ENCODE data around the gene NOL3. TPM values are rescaled to one million over a fixed set of nuclear protein-coding genes. Genes with fewer than 3 reads are reported as not detected.
A peak's percentile ranks its signal among the peaks of the same experiment; 100 is the strongest.

Gene NOL3
- total and polyA plus RNA-seq, 2 of the 13 experiments (the other 11 are each of a cell fraction or from before 2014, with no cell fraction given): 5.7 to 20.5 TPM

DNA sequence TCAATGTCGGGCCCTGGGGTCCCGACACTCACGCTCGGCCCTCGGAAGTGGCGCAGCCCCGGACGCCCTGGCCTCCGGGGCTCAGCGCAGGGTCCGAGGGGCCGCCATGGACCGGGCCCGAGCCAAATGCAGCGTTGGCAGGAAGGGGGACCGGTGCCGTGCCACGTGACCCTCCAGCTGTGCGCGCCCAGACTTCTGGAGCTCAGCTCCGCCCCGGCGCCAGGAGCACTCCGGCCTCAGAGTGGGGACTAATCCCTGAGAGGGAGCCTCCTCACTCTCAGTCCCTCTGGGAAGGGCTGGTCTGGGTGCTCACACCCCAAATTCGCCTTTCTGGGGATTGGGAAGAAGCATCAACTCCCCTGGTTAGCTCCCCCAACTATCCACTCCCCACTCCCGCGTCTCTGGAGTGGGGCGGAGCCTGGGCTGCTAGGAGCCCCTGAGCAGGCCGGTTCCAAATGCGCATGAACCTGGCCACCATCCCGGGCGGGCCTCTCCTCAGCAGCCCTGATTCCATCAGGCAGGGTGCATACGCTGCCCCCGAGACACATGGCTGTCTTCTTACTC lies 19.4 kb upstream of the NOL3 start, which contains the start of gene B3GNT9 (continued):
- TF ChIP-seq ATM (IDR thresholded peaks at IDR 0.05; ENCODE audit: borderline replicate concordance) (no peak), KMT2B (CRISPR knock-in tag; IDR thresholded peaks at IDR 0.05) (no peak; the same call in 1 of the 2 replicates), TGIF2 (CRISPR knock-in tag; IDR thresholded peaks at IDR 0.05) (peak; percentile 41; the same call in 1 of the 2 replicates), SSRP1 (CRISPR knock-in tag; IDR thresholded peaks at IDR 0.05) (no peak), MAFK (conservative IDR thresholded peaks at IDR 0.05 in 1 of 2, IDR thresholded peaks at IDR 0.05 in 1 of 2; ENCODE audit: low read length in 2 of 2) (no peak), ZNF282 (IDR thresholded peaks at IDR 0.05; ENCODE audit: partially characterized antibody) (no peak), ZNF468 (CRISPR knock-in tag; IDR thresholded peaks at IDR 0.05) (no peak), PLRG1 (conservative IDR thresholded peaks at IDR 0.05) (no peak), ZFYVE20 (CRISPR knock-in tag; IDR thresholded peaks at IDR 0.05; ENCODE audit: borderline replicate concordance, low read depth) (0 out of 2 replicates have a peak, but pooled peaks have one; percentile 32), REXO4 (CRISPR knock-in tag; IDR thresholded peaks at IDR 0.05; ENCODE audit: borderline replicate concordance) (no peak), SMAD1 (CRISPR knock-in tag; IDR thresholded peaks at IDR 0.05; ENCODE audit: borderline replicate concordance, low read depth) (peak; percentile 68; the same call in 1 of the 2 replicates), RFX1 (IDR thresholded peaks at IDR 0.05) (no peak)
- TF ChIP-seq, protein P1, sequence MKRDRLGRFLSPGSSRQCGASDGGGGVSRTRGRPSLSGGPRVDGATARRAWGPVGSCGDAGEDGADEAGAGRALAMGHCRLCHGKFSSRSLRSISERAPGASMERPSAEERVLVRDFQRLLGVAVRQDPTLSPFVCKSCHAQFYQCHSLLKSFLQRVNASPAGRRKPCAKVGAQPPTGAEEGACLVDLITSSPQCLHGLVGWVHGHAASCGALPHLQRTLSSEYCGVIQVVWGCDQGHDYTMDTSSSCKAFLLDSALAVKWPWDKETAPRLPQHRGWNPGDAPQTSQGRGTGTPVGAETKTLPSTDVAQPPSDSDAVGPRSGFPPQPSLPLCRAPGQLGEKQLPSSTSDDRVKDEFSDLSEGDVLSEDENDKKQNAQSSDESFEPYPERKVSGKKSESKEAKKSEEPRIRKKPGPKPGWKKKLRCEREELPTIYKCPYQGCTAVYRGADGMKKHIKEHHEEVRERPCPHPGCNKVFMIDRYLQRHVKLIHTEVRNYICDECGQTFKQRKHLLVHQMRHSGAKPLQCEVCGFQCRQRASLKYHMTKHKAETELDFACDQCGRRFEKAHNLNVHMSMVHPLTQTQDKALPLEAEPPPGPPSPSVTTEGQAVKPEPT (CRISPR knock-in tag; IDR thresholded peaks at IDR 0.05; ENCODE audit: low read depth): peak; percentile 73; the same call in 1 of the 2 replicates
- TF ChIP-seq, protein P2, sequence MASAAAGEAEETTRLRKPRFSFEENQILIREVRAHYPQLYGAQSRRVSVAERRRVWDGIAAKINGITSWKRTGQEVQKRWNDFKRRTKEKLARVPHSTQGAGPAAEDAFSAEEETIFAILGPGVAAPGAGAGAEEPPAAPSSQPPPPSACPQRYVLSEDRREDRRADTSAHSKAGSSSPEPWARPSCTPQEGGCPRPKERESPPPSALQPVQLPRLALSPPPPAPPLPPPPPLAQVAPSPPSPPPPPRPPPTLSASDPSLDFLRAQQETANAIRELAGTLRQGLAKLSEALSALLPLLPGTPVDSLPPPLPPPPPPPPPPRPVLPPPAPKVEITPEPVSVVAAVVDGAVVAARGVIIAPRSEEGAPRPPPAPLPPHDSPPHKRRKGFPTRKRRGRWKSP (CRISPR knock-in tag; IDR thresholded peaks at IDR 0.05): no peak
- TF ChIP-seq, protein P3, sequence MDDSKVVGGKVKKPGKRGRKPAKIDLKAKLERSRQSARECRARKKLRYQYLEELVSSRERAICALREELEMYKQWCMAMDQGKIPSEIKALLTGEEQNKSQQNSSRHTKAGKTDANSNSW (CRISPR knock-in tag; IDR thresholded peaks at IDR 0.05; ENCODE audit: borderline replicate concordance): no peak
- TF ChIP-seq, protein P4, sequence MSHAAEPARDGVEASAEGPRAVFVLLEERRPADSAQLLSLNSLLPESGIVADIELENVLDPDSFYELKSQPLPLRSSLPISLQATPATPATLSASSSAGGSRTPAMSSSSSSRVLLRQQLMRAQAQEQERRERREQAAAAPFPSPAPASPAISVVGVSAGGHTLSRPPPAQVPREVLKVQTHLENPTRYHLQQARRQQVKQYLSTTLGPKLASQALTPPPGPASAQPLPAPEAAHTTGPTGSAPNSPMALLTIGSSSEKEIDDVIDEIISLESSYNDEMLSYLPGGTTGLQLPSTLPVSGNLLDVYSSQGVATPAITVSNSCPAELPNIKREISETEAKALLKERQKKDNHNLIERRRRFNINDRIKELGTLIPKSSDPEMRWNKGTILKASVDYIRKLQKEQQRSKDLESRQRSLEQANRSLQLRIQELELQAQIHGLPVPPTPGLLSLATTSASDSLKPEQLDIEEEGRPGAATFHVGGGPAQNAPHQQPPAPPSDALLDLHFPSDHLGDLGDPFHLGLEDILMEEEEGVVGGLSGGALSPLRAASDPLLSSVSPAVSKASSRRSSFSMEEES (CRISPR knock-in tag; IDR thresholded peaks at IDR 0.05): peak; percentile 68
- TF ChIP-seq, protein P5, sequence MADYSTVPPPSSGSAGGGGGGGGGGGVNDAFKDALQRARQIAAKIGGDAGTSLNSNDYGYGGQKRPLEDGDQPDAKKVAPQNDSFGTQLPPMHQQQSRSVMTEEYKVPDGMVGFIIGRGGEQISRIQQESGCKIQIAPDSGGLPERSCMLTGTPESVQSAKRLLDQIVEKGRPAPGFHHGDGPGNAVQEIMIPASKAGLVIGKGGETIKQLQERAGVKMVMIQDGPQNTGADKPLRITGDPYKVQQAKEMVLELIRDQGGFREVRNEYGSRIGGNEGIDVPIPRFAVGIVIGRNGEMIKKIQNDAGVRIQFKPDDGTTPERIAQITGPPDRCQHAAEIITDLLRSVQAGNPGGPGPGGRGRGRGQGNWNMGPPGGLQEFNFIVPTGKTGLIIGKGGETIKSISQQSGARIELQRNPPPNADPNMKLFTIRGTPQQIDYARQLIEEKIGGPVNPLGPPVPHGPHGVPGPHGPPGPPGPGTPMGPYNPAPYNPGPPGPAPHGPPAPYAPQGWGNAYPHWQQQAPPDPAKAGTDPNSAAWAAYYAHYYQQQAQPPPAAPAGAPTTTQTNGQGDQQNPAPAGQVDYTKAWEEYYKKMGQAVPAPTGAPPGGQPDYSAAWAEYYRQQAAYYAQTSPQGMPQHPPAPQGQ (CRISPR knock-in tag; IDR thresholded peaks at IDR 0.05; ENCODE audit: borderline replicate concordance): no peak
- TF ChIP-seq, protein P6, sequence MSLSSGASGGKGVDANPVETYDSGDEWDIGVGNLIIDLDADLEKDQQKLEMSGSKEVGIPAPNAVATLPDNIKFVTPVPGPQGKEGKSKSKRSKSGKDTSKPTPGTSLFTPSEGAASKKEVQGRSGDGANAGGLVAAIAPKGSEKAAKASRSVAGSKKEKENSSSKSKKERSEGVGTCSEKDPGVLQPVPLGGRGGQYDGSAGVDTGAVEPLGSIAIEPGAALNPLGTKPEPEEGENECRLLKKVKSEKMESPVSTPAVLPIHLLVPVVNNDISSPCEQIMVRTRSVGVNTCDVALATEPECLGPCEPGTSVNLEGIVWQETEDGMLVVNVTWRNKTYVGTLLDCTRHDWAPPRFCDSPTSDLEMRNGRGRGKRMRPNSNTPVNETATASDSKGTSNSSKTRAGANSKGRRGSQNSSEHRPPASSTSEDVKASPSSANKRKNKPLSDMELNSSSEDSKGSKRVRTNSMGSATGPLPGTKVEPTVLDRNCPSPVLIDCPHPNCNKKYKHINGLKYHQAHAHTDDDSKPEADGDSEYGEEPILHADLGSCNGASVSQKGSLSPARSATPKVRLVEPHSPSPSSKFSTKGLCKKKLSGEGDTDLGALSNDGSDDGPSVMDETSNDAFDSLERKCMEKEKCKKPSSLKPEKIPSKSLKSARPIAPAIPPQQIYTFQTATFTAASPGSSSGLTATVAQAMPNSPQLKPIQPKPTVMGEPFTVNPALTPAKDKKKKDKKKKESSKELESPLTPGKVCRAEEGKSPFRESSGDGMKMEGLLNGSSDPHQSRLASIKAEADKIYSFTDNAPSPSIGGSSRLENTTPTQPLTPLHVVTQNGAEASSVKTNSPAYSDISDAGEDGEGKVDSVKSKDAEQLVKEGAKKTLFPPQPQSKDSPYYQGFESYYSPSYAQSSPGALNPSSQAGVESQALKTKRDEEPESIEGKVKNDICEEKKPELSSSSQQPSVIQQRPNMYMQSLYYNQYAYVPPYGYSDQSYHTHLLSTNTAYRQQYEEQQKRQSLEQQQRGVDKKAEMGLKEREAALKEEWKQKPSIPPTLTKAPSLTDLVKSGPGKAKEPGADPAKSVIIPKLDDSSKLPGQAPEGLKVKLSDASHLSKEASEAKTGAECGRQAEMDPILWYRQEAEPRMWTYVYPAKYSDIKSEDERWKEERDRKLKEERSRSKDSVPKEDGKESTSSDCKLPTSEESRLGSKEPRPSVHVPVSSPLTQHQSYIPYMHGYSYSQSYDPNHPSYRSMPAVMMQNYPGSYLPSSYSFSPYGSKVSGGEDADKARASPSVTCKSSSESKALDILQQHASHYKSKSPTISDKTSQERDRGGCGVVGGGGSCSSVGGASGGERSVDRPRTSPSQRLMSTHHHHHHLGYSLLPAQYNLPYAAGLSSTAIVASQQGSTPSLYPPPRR (CRISPR knock-in tag; IDR thresholded peaks at IDR 0.05; ENCODE audit: borderline replicate concordance): no peak
